ENCODE measurements around the gene NKD1.

NKD1 gene

DNA sequence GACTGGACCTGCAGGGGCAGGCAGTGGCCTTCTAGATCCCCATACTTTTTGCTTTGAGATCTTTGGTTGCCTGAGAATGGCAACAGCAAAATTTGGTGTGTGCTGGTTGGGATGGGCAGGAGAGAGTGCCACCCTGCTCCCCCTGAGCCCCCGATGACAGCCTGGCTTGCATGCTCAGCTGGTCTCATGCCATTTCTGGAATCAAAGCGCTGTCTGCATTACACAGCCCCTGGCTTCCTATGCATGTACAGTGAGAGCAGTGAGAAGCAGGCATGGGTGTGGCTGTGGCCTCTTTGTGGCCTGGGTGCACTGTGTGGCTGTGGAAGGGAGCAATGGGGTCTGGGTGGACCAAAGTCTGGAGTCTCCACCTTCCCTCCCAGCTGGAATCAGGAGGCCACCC, 47.7 kb downstream of the NKD1 start:
- peaks cover 2% of the 10 kb centered on the region for H3K27me3 Mint-ChIP-seq
- H3K36me3 Mint-ChIP-seq = peaks cover 2% of the 10 kb centered on the region
- DNase-seq (ENCODE audit: low spot score in 2 of 2) (no peak), ATAC-seq (ENCODE audit: low read depth) (no peak)
- H3K9me3 Mint-ChIP-seq = no peaks in the 10 kb centered on the region
- no peaks in the 10 kb centered on the region for H3K4me1 Mint-ChIP-seq
- H3K27ac Mint-ChIP-seq = no peak overlapping the region
- no peak overlapping the region for H3K4me3 Mint-ChIP-seq

DNA sequence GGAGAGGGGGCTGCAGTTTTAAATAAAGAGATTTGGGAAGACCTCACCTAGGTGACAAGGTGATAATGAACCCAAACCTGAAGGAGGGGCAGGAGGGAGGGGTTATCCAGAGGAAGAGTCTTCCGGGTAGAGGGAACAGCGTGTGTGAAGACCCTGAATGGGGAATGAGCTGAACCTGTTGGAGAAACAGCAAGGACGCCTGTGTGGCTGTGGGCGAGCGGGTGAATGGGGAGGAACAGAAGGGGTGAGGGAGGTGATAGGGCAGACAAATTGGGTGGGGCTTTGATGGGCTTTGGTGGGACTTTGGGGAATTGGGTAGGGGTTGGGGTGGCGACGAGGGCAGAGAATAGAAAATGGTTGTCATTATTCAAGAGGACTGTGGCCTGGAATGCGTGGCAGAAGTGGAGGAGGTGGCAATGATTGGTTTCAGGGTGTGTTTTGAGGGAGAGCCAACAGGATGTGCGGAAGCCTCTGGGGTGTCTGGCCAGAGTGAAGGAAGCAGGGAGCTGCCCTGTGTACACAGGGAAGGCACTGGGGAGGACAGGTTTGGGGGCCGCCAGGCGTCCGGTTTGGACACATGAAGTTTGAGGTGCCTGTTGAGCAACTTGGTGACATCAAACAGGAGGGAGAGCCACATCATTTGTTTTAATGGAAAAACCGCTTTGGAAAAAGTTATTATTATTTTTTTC, 48.7 kb downstream of the NKD1 start:
- Mint-ChIP-seq H3K9me3 (no peaks in the 10 kb centered on the region), H3K36me3 (peaks cover 2% of the 10 kb centered on the region), H3K27ac (no peak overlapping the region), H3K4me1 (no peaks in the 10 kb centered on the region), H3K27me3 (peaks cover 2% of the 10 kb centered on the region), H3K4me3 (no peak overlapping the region)
- ATAC-seq (ENCODE audit: low read depth) (no peak), DNase-seq (ENCODE audit: low spot score in 2 of 2) (no peak)

DNA sequence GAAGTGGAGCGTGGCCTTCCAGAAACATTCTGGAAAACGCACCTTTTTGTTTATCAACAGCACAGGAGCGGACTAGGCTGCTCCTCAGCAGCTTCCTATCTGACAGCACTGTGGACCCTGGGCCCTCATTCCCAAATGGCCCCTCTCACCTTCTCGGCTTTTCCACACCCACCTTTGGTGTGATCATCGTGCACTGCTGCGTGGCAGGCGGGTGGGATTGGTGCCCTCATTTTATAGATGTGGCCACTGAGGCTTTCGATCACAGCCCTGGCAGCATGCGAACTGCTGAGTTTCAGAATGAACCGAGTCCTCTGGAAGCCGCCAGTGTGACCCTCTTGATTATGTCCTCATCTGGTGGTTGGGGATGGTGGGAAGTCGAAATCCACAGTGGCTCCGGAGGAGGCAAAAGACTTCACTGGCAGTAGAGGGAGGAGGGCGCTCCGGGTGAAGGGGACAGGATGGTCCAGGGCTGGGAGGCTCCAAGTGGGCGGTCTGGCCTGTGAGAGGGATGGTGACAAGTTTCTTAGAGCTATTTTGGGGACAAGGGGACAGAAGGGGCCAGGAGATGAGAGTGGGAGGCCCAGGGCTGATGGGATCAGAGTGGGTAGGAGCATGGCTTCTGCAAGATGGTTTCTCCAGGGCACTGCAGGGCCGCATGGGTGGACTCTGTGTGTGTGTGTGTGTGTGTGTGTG, 49.5 kb downstream of the NKD1 start:
- H3K27me3 Mint-ChIP-seq = peaks cover 2% of the 10 kb centered on the region
- DNase-seq (ENCODE audit: low spot score in 2 of 2) = no peak
- peaks cover 2% of the 10 kb centered on the region for H3K36me3 Mint-ChIP-seq
- H3K4me3 Mint-ChIP-seq = no peak overlapping the region
- H3K9me3 Mint-ChIP-seq = no peaks in the 10 kb centered on the region
- no peak overlapping the region for H3K27ac Mint-ChIP-seq
- no peak for ATAC-seq (ENCODE audit: low read depth)
- H3K4me1 Mint-ChIP-seq = no peaks in the 10 kb centered on the region

DNA sequence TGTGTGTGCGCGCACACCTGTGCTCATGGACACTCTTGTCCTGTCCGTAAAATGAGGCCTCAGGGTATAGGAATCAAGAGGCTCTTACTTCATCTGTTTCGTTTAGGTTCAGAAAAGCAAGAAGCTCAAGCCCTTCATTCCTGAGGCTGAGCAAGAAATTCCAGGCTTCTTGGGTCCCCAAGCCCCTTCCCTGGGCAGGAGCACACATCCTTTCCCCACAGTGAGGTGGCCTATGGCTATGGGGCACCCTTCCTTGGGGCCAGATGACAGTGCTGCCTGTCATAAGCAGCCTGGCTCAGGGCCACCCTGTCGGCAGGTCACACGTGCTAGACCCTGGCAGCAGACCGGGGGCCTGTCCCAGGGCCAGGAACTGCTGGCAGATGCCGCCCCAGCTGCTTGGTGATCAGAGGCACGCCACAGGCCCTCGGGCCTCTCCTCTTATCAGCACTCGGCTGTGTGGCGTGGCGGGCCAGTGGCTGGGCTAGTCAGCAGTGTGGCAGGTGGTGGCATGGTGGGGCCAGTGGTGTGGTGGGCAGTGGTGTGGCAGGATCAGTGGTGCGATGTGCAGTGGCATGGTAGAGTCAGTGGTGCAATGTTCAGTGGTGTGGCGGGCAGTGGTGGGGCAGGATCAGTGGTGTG, 50.2 kb downstream of the NKD1 start:
- no peak overlapping the region for H3K4me3 Mint-ChIP-seq
- no peak overlapping the region for H3K27ac Mint-ChIP-seq
- H3K27me3 Mint-ChIP-seq = peaks cover 2% of the 10 kb centered on the region
- H3K9me3 Mint-ChIP-seq = no peaks in the 10 kb centered on the region
- DNase-seq (ENCODE audit: low spot score in 2 of 2) (no peak), ATAC-seq (ENCODE audit: low read depth) (no peak)
- no peaks in the 10 kb centered on the region for H3K4me1 Mint-ChIP-seq
- H3K36me3 Mint-ChIP-seq = peaks cover 2% of the 10 kb centered on the region

DNA sequence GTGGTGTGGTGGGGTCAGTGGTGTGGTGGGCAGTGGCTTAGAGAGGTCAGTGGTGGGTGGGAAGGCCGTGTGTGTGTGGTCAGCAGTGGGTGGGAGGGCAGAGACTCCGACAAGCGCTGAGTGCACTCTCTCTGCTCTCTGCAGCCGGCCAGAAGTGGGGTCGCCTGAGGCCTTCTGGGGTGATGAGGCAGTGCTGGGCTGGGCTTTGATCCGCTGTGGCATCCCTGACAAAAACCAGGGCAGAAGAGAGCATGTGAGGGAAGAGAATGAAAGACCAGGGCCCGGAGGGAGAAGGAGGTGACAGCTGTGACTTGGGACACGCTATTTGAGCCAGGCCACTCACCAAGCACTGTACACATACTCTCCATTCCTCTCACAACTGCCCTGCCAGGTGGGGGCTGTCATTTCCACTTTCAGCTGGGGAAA, 50.8 kb downstream of the NKD1 start:
- DNase-seq (ENCODE audit: low spot score in 2 of 2) = no peak
- peaks cover 2% of the 10 kb centered on the region for H3K36me3 Mint-ChIP-seq
- H3K4me1 Mint-ChIP-seq = no peaks in the 10 kb centered on the region
- no peaks in the 10 kb centered on the region for H3K9me3 Mint-ChIP-seq
- no peak overlapping the region for H3K27ac Mint-ChIP-seq
- no peak overlapping the region for H3K4me3 Mint-ChIP-seq
- no peak for ATAC-seq (ENCODE audit: low read depth)
- H3K27me3 Mint-ChIP-seq = peaks cover 2% of the 10 kb centered on the region

DNA sequence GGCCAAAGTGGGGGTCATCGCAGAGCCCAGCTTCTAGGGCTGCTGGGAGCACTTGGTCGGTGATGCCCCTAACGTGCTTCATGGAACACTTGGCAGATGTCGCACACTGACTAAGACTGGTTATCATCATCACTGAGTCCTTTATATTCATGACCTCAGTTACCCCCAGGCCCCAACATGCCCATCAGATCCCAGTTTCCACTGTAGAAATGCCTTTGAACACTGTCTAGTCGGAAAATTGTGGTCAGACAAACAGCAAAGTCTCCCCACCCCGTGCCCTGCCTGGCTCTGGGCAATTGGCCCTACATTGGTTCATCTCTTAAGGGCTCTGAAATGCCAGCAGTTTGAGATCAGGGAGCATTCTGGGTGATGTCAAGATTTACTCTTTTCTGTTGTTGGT, 51.3 kb downstream of the NKD1 start:
- no peak for DNase-seq (ENCODE audit: low spot score in 2 of 2)
- H3K27ac Mint-ChIP-seq = no peak overlapping the region
- H3K36me3 Mint-ChIP-seq = peaks cover 2% of the 10 kb centered on the region
- ATAC-seq (ENCODE audit: low read depth) = no peak
- H3K9me3 Mint-ChIP-seq = no peaks in the 10 kb centered on the region
- peaks cover 2% of the 10 kb centered on the region for H3K27me3 Mint-ChIP-seq
- no peaks in the 10 kb centered on the region for H3K4me1 Mint-ChIP-seq
- no peak overlapping the region for H3K4me3 Mint-ChIP-seq

DNA sequence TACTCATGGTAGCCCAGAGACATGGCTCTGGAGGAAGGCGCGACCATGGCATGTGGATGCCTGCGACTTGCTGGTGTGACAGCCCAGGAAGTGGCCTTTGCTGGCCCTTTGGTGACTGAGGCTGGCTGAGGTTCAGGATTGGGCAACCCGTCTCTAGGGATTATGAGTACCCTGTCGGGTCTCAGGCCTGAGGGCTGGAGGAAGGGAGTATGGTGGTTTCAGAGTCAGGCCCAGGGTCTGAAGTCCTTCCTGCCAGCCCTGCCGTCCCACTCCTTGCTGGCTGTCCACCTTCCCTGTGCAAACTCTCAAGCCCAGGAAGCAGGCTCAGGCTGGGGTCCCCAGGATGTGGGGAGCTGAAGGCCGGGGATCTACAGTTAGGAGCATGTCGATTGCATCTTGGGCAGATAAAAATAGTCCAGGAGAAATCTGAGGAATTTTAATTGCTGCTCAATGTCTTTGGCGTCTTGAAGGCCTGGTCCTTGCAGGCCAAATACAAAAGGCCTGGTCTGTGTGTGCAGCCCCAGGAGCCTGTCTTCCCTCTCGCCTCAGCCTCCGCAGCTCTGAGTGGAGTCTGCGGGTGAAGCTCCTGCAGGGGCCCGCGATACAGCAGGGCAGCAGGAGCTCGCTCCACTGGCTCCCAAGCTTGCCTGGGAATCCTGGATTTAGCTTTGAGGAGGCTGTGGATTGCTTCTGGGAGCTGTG, 52.5 kb downstream of the NKD1 start:
- H3K27me3 Mint-ChIP-seq = peaks cover 2% of the 10 kb centered on the region
- DNase-seq (ENCODE audit: low spot score in 2 of 2) = no peak
- ATAC-seq (ENCODE audit: low read depth) = no peak
- H3K36me3 Mint-ChIP-seq = peaks cover 2% of the 10 kb centered on the region
- no peaks in the 10 kb centered on the region for H3K9me3 Mint-ChIP-seq
- no peak overlapping the region for H3K27ac Mint-ChIP-seq
- no peaks in the 10 kb centered on the region for H3K4me1 Mint-ChIP-seq
- no peak overlapping the region for H3K4me3 Mint-ChIP-seq

DNA sequence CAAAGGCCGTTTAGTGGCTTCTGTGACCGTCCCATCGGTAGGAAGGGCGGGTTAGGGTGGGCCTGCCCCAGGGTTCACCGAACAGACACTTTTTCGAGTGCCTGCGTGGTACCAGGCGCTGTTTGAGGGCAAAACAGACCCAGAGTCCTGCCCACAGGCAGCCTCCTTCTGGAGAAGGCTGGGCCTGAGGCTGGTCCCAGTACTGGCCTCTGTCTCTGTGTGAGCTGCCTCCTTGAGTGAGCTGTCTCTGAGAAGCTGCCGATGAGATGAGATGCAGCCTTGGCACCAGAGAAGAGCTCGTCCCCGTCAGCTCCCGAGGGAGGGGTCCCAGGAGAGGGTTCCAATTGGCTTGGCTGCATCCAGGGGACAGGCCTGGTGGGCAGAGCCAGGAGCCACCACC, 53.1 kb downstream of the NKD1 start:
- Mint-ChIP-seq H3K4me3 (no peak overlapping the region), H3K4me1 (no peaks in the 10 kb centered on the region), H3K27me3 (peaks cover 2% of the 10 kb centered on the region), H3K36me3 (peaks cover 2% of the 10 kb centered on the region), H3K27ac (no peak overlapping the region), H3K9me3 (no peaks in the 10 kb centered on the region)
- DNase-seq (ENCODE audit: low spot score in 2 of 2) = no peak
- no peak for ATAC-seq (ENCODE audit: low read depth)

DNA sequence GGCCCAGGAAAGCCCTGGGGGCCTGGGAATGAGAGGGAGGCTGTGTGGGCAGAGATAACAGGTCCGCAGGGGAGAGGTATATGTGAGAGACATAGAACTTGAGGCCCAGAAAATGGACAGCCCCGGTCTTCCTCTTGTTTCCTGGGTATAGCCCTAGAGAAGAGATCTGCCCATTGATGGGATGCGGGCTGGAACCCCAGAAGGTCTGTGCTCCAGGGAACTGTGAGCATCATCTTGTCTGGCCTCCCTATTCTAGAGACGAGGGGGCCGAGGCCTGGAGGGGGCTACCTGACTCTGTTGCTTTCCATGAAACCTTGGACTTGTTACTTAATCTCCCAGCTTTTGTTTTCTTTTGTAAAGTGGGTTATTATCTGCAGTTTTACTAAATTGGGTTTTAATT, 53.9 kb downstream of the NKD1 start:
- DNase-seq (ENCODE audit: low spot score in 2 of 2) (no peak), ATAC-seq (ENCODE audit: low read depth) (no peak)
- H3K36me3 Mint-ChIP-seq = no peaks in the 10 kb centered on the region
- no peak overlapping the region for H3K27ac Mint-ChIP-seq
- H3K4me1 Mint-ChIP-seq = no peaks in the 10 kb centered on the region
- H3K27me3 Mint-ChIP-seq = no peaks in the 10 kb centered on the region
- no peak overlapping the region for H3K4me3 Mint-ChIP-seq
- H3K9me3 Mint-ChIP-seq = no peaks in the 10 kb centered on the region

DNA sequence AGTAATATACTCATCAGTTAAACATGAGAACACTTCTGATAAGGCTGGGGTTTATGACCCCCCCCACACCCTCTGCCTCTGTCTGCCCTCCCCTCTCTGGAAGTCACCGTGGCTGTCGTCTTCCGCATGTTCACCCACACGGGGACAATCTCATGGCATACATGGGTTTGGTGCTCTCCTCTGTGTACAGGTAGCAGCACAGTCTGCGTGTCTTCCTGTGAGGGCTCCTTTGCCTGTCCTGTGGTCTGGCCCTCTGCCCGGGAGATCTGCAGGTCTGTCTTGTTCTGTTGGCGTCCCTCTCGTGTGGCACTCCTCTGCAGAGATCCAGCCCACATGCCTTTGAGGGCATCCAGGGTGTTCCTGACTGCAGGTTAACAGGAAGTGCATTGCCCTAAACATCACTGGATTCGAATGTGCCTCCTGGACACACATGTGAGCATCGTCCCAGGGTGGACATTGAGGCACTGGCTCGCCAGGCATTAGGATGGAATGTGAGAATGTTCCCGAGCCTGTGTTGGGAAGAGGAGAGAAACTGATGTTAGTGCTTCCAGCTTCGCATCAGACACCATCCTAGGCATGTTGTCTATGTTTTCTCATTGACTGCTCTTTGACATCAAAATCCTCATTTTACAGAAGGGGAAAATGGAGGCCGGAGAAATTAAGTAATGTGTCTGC, 54.5 kb downstream of the NKD1 start:
- Mint-ChIP-seq H3K36me3 (no peaks in the 10 kb centered on the region), H3K4me3 (no peak overlapping the region), H3K9me3 (no peaks in the 10 kb centered on the region), H3K27ac (no peak overlapping the region), H3K4me1 (no peaks in the 10 kb centered on the region), H3K27me3 (no peaks in the 10 kb centered on the region)
- ATAC-seq (ENCODE audit: low read depth) = no peak
- DNase-seq (ENCODE audit: low spot score in 2 of 2) = no peak

DNA sequence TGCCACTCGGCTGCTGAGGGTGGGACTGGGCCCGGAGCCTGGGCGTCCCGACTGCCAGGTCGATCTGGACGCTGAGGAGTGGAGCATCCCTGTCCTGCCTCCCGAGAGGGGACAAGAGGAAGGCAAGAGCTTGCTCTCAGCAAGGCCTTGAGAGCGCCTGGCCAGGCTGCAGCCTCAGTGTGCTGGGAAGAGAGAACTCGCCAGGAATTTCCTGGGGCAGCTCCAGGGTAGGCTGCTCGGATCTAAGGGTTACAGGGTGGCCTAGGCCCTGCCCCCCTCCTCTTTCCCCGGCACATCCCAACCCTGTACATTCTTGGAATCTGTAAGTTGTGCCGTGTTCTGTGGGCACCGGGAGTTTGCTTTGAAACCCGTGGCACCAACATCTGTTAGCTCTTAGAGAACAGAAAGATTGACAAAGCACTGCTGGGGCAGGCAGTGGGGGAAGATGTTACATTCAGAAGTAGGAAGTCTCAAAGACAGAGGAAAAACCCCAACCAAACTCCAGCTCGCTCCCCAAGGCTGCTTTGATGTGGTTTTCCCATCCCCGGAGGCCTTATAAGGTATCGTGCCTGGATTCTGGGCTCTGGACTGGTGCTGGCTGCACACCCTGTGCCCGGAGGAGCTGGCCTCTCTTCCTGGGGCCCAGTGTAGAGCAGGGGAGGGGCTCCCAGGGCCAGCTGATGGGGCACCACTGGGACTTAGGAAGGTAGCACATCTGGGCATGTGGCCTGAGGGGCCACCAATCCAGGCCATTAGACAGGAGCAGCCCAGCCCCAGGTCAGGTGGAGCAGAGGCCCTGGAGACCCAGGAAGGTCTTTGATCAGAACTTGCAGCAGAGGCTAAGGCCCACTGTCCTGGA, 55.2 kb downstream of the NKD1 start:
- no peaks in the 10 kb centered on the region for H3K9me3 Mint-ChIP-seq
- H3K27ac Mint-ChIP-seq = no peak overlapping the region
- no peaks in the 10 kb centered on the region for H3K4me1 Mint-ChIP-seq
- no peaks in the 10 kb centered on the region for H3K27me3 Mint-ChIP-seq
- no peak overlapping the region for H3K4me3 Mint-ChIP-seq
- ATAC-seq (ENCODE audit: low read depth) = no peak
- H3K36me3 Mint-ChIP-seq = no peaks in the 10 kb centered on the region
- no peak for DNase-seq (ENCODE audit: low spot score in 2 of 2)

DNA sequence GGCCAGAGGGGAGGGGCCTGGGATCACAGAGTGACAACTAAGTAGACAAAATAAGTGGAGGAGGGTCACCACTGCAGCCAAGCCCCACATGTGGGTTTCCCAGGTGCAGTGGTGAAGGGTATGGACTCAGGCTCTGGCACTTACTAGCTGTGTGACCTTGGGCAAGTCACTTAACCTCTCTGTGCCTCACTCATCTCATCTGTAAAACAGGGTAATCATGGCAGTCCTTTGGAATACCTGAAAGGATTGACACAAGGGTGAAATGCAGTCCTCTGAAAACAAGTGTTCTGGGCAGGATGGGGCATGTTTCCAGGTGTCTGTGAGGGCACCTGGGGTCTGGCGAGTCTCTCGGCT, 55.8 kb downstream of the NKD1 start:
- Mint-ChIP-seq H3K4me1 (no peaks in the 10 kb centered on the region), H3K9me3 (no peaks in the 10 kb centered on the region), H3K4me3 (no peak overlapping the region), H3K36me3 (no peaks in the 10 kb centered on the region), H3K27me3 (no peaks in the 10 kb centered on the region), H3K27ac (no peak overlapping the region)
- DNase-seq (ENCODE audit: low spot score in 2 of 2) = no peak
- ATAC-seq (ENCODE audit: low read depth) = no peak

DNA sequence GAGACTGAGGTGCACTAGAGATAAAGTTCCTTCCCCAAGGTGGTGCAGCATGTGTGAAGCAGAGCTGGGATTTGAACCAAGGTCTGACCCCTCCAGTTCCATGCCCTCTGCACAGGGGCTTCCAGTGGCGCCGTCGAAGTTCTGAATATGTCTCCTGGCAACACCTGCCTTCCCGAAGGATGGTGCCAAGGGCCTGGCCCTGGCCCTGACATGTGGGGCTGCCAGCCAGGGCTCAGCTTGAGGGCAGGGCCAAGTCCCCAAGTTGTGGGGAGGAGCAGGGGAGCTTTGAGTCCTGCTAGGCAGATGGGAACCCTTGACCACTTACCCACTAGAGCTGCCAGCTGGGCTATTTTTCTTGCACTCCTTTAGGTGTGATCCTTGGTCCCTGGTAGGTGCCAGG, 56.4 kb downstream of the NKD1 start:
- no peak for DNase-seq (ENCODE audit: low spot score in 2 of 2)
- no peak overlapping the region for H3K27ac Mint-ChIP-seq
- H3K36me3 Mint-ChIP-seq = no peaks in the 10 kb centered on the region

More for the DNA sequence above, 56.4 kb downstream of the NKD1 start:
- Mint-ChIP-seq H3K4me1 (no peaks in the 10 kb centered on the region), H3K4me3 (no peak overlapping the region), H3K9me3 (no peaks in the 10 kb centered on the region), H3K27me3 (no peaks in the 10 kb centered on the region)
- ATAC-seq (ENCODE audit: low read depth) = no peak

Measured in memory B cell (primary cell).